Measurements from ENCODE around the gene LPP.

LPP gene

GRCh38 chr3:188825901-188826300 lies 671.9 kb downstream of the LPP start:
- no peak for TF ChIP-seq TAF1 (IDR thresholded peaks at IDR 0.05; ENCODE audit: borderline replicate concordance, insufficient read depth, low read length)

DNA sequence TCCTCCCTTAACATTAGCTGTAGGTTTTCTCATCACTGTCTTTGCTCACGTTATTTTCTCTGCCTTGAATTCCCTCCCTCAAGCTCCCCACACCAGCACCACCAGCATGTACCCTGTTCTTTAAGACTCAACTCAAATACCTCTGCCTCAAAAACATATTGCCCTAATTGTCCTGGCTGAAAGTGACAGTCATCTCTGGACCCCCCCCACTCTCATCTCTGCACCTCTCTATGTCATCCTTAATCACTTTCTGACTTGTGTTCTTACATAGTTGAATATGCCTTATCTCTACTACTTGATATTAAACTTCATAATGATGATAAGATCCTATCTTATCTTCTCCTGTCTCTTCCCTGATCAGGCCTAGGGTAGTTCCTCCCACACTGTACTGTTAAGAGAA lies 672.6 kb downstream of the LPP start:
- no peak for TF ChIP-seq POLR2AphosphoS5 (IDR thresholded peaks at IDR 0.05; ENCODE audit: low read depth, low read length)
- TF ChIP-seq TAF1 (IDR thresholded peaks at IDR 0.05; ENCODE audit: borderline replicate concordance, insufficient read depth, low read length), result no peak
- TF ChIP-seq FOXP2 (optimal IDR thresholded peaks at IDR 0.05; ENCODE audit: borderline replicate concordance, extremely low read depth, extremely low read length, insufficient read depth), result no peak
- TF ChIP-seq SIN3A (IDR thresholded peaks at IDR 0.05; ENCODE audit: borderline replicate concordance, insufficient read depth, low read length), result no peak
- TF ChIP-seq, protein P1, sequence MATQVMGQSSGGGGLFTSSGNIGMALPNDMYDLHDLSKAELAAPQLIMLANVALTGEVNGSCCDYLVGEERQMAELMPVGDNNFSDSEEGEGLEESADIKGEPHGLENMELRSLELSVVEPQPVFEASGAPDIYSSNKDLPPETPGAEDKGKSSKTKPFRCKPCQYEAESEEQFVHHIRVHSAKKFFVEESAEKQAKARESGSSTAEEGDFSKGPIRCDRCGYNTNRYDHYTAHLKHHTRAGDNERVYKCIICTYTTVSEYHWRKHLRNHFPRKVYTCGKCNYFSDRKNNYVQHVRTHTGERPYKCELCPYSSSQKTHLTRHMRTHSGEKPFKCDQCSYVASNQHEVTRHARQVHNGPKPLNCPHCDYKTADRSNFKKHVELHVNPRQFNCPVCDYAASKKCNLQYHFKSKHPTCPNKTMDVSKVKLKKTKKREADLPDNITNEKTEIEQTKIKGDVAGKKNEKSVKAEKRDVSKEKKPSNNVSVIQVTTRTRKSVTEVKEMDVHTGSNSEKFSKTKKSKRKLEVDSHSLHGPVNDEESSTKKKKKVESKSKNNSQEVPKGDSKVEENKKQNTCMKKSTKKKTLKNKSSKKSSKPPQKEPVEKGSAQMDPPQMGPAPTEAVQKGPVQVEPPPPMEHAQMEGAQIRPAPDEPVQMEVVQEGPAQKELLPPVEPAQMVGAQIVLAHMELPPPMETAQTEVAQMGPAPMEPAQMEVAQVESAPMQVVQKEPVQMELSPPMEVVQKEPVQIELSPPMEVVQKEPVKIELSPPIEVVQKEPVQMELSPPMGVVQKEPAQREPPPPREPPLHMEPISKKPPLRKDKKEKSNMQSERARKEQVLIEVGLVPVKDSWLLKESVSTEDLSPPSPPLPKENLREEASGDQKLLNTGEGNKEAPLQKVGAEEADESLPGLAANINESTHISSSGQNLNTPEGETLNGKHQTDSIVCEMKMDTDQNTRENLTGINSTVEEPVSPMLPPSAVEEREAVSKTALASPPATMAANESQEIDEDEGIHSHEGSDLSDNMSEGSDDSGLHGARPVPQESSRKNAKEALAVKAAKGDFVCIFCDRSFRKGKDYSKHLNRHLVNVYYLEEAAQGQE (IDR thresholded peaks at IDR 0.05; ENCODE audit: insufficient read depth in 1 of 2, low read depth in 2 of 2, low read length in 2 of 2), result no peak

DNA sequence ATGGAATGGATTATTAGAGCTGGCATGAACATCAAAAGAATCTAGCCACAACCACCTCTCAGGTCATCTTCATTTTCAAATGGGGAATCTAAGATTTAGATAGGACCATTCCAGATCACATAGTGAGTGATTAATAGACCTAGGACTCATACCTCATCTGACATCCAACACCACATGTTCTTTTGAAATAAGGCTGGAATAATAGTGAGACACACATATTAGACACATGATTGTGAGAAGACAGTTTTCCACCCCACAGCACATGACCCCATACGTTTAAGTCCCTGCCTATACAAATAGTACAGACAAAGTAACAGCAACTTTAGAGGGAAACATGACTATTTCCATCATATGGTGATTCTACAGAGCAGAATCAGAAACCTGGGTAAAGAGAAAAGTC lies 673.1 kb downstream of the LPP start:
- TF ChIP-seq SIN3A (IDR thresholded peaks at IDR 0.05; ENCODE audit: borderline replicate concordance, insufficient read depth, low read length) (no peak), FOXP2 (optimal IDR thresholded peaks at IDR 0.05; ENCODE audit: borderline replicate concordance, extremely low read depth, extremely low read length, insufficient read depth) (no peak), TAF1 (IDR thresholded peaks at IDR 0.05; ENCODE audit: borderline replicate concordance, insufficient read depth, low read length) (no peak), POLR2AphosphoS5 (IDR thresholded peaks at IDR 0.05; ENCODE audit: low read depth, low read length) (no peak)
- TF ChIP-seq, protein P1 (IDR thresholded peaks at IDR 0.05; ENCODE audit: insufficient read depth in 1 of 2, low read depth in 2 of 2, low read length in 2 of 2), result no peak

GRCh38 chr3:188827576-188827975 lies 673.6 kb downstream of the LPP start:
- TF ChIP-seq POLR2AphosphoS5 (IDR thresholded peaks at IDR 0.05; ENCODE audit: low read depth, low read length) (no peak), TAF1 (IDR thresholded peaks at IDR 0.05; ENCODE audit: borderline replicate concordance, insufficient read depth, low read length) (no peak), FOXP2 (optimal IDR thresholded peaks at IDR 0.05; ENCODE audit: borderline replicate concordance, extremely low read depth, extremely low read length, insufficient read depth) (no peak), SIN3A (IDR thresholded peaks at IDR 0.05; ENCODE audit: borderline replicate concordance, insufficient read depth, low read length) (no peak)
- TF ChIP-seq, protein P1 (IDR thresholded peaks at IDR 0.05; ENCODE audit: insufficient read depth in 1 of 2, low read depth in 2 of 2, low read length in 2 of 2), result no peak

GRCh38 chr3:188829130-188829529 lies 675.2 kb downstream of the LPP start:
- TF ChIP-seq TAF1 (IDR thresholded peaks at IDR 0.05; ENCODE audit: borderline replicate concordance, insufficient read depth, low read length) (no peak), FOXP2 (optimal IDR thresholded peaks at IDR 0.05; ENCODE audit: borderline replicate concordance, extremely low read depth, extremely low read length, insufficient read depth) (no peak), POLR2AphosphoS5 (IDR thresholded peaks at IDR 0.05; ENCODE audit: low read depth, low read length) (no peak), SIN3A (IDR thresholded peaks at IDR 0.05; ENCODE audit: borderline replicate concordance, insufficient read depth, low read length) (no peak)
- TF ChIP-seq, protein P1 (IDR thresholded peaks at IDR 0.05; ENCODE audit: insufficient read depth in 1 of 2, low read depth in 2 of 2, low read length in 2 of 2), result no peak
